Activated CD4-positive, CD25-positive, alpha-beta regulatory T cell treated with anti-CD3 and anti-CD28 coated beads, Interleukin-2, amount 50 U/mL, for 24 hours (primary cell): Measurements from ENCODE around the gene ADAM11.

Source experiments
- ATAC-seq, 2 donors: fragments of 150-1000 bp; cut with Tn5 transposase; one replicate each; pipeline ENCODE4 v1.10.0; 2021; ENCODE audit warnings: mild to moderate bottlenecking in 1 of 2, moderate library complexity in 1 of 2

Gene ADAM11

DNA sequence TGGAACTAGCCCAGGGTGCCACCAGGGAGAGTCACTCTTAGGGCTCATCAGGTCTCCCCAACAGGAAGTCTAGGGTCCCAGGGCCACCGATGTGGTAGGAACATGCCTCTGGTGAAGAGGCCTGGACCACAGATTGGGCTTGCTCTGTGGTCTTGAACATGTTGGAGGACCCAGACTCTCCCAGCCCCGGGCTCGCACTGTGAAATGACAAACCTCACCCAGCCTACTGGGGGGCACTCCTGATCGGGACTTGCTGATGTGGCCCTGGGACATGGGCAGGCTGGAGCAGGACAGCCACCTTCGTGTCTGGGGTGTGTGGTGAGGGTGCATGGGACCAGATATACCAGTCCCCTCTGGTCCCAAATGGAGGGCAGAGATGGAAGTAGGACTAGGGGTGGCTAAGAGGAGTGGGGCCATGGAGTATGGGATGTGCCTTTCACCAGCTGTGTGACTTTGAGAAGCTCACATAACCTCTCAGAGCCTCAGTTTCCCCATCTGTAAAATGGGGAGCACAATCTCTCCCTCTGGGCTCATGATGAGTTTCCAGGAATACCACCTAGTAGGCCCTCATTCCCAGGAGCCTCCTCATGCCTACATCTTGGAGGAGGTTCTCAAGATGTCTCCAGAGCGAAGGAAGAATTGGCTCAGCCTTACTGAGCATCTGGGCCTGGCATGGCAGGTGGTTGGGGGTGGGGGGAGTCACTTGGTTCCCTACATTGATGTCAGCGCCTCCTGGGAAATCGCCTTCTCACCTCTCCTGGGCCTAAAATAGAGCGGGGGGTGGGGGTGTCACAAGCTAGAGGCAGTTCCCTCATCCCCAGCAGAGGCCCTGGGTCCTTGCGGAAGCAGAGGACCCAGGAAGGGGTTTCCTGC is 1.5 kb upstream of the ADAM11 start:
- ATAC-seq: no peak

DNA sequence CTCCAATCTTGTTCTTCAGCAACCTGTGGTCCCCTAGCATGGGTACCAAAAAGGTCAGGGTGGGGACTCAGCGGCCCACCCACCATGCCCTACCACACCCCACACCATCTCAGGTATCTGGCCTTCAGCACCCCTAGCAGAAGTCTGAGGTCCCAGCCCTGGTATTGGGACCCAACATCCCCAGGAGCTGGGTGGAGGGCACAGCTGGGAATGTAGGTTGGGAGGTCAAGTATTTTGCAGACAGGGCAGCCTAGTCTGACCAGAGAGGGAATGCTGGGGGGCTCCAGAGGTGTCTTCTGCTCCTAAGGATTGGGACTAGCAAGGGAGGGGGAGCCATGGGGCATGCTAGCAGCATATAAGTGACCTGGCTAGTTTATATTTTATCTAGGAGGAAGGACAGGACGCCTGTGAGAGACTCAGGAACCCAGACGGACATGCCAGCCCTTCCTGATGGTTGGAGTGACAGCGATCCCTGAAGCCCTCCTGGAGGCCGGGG is 822 bp upstream of the ADAM11 start:
- ATAC-seq: no peak

DNA sequence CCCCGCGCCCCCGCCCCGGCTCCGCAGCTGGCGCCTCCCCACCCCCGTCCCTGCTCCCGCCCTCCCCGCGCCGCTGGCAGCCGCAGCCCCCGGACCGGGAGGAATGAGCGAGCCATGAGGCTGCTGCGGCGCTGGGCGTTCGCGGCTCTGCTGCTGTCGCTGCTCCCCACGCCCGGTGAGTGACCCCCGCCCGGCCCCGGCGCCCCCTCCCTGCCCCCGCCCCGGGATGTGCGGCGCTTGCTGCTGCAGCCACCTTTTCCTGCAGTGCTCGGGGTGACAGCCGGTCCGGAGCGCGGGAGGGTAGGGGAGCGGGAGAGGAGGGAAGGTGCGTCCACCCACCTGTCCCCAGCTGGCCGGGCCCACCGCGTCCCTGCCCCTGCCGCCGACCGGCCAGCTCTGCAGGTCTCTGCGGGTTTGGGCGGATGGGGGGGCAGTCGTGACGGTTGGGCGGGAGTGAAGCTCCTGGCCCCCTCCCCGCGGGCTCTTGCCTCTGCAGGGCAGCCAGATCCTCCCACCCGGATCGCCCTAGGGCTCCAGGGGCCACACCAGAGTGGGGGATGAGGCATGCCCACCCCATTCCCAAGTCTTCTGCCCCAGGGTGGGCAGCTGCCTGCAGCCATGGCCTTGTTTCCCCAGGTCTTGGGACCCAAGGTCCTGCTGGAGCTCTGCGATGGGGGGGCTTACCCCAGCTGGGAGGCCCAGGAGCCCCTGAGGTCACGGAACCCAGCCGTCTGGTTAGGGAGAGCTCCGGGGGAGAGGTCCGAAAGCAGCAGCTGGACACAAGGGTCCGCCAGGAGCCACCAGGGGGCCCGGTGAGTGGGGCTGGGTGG is 513 bp downstream of the ADAM11 start:
- ATAC-seq: peak in 1 of 2 donors; percentile 19

DNA sequence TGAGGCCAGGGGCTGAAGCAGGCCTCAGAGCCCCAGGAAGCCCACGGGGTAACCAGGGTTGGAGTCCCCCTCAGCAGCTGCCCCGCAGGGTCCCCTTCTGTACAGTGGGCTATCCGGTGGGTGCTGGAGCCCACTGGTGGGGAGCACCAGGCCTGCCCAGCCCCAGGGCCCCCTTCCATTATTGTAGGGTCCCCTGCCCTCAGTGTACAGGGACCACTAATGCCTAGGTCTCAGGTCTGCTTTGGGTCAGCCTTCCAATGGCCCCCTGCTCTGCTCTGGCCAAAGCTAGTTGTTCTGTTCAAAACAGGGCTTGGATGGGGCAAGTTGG is 1.1 kb downstream of the ADAM11 start:
- ATAC-seq: no peak

DNA sequence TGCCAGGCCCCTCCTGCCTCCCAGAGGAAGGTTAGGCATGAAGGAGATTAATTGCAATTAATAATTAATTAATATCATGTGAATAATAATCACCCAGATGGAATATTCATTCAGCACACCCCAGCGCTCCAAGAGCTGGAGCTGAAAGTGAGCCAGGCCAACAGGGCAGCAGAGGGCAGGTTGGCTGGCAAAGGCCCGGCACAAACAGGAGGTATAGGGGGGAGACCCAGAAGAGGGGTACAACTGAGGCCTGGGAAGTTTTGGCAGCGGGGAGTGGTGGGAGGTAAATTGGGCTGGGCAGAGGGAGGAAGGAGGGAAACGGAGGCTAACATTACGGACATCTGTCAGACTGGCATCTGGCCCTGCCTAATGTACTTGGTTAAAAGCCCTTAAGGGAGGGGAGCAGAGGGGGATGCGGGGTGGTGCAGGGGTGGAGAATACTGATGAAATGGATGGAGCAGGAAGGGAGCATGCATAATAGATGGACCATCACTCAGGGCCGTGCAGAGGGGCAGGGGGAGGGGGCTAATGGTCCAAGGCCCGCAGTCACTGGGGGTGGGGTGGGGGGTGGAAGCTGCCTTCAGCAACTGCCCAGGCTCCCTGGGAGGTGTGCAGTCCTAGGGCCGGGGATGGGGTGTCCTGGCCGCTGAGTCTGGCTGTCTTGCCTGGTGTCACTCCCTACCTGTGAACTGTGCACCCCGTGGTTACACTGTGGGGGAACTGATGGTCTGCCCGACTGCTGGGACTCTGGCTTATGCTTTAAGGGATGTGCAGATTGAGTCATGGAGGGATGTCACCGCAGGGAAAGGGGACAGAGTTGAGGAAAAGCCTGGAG is 1.9 kb downstream of the ADAM11 start:
- no peak for ATAC-seq

DNA sequence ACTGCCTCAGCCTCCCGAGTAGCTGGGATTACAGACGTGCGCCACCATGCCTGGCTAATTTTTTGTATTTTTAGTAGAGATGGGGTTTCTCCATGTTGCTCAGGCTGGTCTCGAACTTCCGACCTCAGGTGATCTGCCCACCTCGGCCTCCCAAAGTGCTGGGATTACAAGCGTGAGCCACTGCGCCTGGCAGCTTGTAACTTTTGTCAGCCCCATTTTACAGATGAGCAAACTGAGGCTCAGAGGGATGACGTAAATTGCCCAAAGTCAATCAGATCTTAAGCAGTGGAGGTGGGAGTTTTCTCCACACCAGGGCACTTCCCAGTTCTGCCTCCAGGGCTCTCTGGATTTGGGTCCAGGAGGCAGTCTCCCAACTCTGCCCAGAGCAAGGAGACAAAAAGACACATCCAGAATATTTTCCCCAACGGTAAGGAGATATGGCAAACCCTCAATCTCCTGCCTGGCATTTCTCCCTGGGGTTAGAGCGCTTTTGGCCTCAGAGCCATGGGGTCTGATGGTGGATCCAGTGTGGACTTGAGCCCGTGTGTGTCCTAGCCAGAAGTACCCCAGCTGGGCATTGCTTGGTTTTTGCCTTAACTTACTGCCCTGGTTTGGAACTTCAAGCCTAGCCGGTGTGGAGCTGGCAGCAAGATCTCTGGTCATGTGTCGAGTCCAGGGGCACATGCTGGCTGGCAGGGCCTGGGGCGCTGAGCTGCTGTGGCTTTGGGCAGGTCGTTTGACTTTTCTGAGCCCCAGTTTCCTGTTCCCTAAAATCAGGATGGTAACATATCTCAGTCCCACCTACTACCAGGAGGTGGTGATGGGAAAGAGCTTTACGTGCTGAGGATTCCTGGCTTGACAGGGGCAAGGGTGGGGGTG is 3.4 kb downstream of the ADAM11 start:
- no peak for ATAC-seq

DNA sequence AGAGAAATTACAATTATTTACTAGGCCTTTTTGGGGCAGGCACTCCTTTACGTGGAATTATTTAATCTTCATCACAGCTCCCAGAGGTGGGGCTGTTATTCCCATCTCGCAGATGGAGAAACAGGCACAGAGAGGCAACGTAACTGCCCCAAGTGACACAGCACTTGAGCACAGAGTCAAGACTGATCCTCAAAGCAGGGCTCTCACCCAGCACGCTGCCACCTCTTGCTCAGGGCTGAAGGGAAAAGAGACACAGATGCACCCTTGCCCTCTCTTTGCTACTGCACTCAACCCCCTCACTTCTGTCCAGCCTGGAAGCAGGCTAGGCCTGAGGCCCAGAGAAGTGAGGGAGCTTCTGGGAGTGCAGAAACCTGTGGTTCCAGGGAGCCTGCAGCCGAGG is 4.4 kb downstream of the ADAM11 start:
- ATAC-seq: no peak

DNA sequence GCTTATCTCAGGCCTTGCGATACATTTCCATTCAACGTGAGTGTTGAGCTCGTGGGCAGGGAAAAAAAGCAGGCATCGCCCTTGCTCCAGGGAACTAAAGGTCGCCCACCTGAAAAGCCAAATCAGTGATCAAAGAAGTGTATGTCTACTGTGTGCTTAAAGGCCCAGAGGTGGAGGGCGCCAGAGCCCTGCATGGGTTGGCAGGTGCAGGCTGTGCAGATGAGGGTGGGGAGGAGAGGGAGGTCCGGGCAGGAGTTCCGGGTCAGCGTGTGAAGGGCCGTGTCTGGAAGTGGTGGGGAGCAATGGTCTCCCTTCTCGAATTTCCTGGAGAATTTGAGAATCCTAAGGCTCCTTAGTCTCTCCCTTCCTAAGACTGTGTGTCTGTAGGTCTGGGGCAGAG is 7.2 kb downstream of the ADAM11 start:
- ATAC-seq: no peak

DNA sequence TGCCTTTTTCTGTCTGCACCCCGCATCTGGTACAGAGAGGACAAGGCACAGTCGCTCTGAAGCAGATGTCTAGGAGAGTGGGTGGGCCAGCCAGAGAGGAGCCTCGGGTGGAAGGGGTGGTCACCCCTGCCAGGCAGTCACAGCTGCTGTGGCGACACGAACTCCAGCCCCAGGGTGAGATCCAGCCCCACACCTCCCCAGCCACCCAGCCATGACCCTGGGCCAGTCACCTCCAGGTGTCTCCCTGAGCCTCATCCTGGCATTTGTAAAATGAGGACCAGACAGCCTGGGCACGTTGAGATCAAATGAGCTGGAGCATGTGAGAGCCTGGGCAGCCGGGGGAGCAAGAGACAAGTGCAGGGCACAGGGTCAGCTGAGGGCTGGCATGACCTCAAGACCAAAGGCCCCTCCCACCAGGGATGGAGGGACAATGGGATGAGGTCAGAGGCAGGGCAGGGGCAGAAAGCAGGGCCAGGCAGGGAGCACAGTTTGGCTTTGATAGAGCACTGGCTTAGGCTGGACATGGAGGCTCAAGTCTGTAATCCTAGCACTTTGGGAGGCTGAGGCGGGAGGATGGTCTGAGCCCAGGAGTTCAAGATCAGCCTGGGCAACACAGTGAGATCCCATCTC is 7.7 kb downstream of the ADAM11 start:
- no peak for ATAC-seq

DNA sequence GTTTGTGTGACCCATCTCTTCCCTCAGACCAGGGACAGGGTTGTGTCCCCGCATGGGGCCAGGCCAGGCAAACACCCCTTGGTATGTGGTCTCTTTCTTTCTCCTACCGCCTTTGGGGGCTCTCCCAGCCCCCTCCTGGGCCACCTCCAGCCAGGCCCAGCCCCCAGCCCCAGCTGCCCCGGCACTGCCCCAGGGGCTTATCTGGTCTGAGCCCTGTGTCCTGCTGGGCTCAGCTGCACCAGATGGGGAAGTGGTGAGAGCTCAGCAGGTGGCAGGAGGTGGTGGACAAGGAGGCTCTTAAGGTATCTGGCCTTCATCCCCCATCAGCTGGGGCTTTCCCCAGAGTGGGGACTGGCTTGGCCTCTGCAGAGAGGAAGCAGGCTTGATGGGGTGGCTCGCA is 8.7 kb downstream of the ADAM11 start:
- ATAC-seq: no peak

DNA sequence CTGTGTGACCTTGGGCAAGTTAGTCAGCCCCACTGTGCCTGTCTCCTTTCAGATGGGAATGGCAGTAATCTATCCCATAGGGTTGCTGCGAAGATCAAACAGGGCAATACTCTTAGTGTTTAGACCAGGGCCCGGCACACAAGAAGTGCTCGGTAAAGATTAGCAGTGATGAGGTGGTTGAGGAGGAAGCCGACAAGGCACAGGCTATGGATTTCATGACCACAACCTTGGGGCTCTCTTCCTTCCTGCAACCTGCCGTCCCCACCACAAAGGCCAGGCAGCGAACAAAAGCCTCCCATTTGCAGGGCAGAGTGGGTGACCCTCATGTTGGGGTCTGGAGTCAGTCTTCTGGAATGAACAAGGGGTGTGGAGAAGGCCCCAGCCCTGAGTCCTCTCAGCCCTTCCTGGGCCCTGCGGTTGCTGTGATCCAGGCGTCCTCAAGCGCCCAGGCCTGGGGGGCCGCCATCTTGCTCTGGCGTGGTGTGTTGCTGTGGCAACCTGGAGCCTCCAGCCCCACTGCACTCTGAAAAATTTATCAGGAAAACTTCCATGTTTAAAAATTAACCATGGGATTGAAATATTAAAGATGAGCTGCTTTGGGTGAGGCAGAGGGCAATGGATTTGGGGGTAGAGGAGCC is 9.8 kb downstream of the ADAM11 start:
- no peak for ATAC-seq

DNA sequence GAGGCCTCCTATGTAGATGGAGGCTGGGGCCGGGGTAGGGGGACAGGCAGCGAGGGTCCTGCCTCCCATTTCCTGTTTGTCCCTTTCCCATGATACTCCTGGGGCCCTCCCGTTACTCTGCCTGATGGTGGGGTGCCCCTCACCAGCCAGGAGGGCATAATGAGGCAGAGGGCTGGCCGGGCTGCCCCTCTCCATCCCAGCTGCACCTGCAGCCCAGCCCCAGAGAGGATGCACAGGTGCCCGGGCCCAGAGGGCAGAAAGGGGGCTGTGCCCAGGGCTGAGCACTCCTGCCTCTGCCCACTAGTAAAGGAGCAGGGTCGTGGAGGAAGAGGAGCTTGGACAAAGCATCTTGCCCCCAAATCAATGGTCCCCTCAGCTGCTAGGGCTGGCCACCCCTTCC is 10.4 kb downstream of the ADAM11 start:
- no peak for ATAC-seq

DNA sequence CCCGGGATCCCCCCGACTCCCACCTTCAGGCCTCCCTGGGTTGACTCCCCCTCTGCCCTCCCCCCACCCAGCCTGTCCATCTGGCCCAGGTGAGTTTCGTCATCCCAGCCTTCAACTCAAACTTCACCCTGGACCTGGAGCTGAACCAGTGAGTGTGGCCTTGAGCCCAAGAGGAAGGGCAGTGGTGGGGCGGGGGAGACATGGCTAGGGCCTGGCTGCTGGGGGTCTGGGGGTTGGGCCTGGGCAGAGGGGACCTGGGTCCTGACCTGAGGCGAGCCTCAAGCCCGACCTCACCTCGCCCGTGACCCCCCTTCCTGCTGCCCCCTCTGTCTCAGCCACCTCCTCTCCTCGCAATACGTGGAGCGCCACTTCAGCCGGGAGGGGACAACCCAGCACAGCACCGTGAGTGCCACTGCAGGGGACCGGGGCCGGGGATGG is 10.9 kb downstream of the ADAM11 start:
- ATAC-seq: no peak

DNA sequence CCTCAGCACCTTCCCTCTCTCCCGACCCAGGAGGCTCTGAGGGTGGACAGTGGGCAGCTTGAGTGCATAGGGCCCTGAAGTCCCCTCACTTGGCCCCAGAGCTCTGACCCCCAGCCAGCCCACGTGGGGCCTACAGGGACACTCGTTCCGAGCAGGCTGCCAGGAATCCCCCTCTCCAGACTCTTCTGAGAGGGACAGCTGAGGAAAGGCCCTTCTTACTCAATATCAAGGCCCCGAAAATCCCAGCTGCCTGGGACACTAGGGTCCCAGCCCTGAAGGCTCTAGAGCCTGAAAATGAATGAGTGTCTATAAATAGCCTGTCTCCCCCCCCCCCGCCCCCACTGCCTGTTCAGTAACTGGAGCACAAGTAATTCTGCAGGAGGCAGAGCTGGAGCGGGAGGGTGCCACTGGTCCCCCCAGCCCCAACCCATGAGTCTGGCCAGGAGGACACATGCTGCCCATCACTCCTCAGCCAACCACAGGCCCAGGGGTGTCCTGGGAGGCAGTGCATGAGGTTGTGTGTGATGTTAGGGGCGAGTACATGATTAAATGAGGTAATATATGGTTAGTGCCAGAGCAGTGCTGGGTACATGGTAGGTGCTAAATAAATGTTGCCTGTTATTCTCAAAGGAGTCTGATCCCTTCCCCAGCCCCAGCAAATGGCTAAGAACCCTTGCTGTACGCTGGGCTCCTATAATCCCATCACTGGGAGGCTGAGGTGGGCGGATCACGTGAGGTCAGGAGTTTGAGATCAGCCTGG is 11.6 kb downstream of the ADAM11 start:
- ATAC-seq: no peak

DNA sequence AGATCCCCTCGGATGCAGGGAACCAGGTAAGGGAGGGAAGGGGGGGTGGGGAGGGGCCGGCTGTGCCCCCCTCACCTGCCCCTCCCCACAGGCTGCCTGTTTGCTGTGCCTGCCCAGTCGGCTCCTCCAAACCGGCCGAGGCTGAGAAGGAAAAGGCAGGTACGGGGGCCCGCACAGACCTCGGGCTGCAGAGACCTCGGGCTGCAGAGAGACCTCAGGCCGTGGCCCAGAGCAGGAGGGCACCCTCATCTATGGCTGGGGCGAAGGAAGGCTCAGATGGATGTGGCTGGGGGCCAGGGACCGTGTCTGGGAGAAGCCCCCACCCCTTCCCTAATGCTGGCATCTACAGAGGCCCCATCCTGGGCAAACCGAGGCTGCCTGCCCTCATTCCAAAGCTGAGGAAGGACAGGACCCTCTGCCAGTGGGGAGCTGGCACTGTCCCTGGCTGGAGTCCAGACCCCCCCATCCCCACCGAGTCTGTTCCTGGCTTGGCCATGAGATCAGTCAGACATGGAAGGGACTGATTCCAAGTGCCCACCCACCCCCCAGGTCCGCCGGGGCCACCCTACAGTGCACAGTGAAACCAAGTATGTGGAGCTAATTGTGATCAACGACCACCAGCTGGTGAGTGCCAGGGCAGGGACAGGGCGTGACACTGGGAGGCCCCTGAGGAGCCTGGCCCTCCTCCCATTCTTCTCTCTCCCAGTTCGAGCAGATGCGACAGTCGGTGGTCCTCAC is 13.7 kb downstream of the ADAM11 start:
- ATAC-seq: no peak

DNA sequence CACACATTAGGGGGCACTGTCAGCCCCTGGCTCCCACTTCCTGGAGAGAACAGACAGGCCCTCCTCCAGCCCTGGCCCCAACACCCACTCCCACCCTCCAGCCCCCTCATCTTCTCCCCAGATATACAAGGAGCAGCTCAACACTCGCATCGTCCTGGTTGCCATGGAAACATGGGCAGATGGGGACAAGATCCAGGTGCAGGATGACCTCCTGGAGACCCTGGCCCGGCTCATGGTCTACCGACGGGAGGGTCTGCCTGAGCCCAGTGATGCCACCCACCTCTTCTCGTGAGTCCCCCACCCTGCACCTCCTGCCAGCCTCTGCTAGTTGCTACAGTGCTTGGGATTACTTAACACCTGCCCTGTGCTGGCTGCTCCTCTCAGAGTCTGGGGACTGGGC is 14.4 kb downstream of the ADAM11 start:
- ATAC-seq: no peak

DNA sequence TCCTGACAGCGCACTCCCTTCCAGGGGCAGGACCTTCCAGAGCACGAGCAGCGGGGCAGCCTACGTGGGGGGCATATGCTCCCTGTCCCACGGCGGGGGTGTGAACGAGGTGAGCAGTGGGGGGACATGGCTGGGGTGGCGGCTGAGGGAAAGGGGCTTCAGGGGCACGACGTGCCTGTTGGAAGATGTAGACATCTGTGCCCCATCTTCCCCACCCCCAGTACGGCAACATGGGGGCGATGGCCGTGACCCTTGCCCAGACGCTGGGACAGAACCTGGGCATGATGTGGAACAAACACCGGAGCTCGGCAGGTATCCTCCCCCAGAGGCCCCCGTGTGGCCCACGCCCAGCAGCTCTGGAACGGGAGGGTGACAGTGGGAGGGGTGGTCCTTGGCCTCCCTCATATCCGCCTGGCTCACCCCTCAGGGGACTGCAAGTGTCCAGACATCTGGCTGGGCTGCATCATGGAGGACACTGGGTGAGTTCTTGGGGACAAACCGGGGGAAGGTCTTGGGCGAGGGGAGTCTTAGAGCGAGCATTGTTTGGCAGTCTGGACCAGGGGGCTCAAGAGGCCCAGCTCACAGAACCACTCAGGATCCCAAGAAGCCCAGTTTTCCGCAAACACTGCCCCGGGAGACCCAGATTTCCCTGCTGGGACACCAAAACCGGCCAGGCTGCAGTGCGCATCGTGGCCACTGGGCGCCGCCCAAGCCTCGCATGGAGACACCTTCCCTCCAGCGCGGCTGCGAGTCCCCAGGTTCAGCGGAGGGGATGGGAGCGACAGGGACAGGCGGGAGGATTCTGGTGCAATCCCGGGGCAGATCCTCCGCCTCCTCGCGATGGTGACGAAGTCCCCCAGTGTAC is 15.7 kb downstream of the ADAM11 start:
- peak; percentile 28 to 42 for ATAC-seq

DNA sequence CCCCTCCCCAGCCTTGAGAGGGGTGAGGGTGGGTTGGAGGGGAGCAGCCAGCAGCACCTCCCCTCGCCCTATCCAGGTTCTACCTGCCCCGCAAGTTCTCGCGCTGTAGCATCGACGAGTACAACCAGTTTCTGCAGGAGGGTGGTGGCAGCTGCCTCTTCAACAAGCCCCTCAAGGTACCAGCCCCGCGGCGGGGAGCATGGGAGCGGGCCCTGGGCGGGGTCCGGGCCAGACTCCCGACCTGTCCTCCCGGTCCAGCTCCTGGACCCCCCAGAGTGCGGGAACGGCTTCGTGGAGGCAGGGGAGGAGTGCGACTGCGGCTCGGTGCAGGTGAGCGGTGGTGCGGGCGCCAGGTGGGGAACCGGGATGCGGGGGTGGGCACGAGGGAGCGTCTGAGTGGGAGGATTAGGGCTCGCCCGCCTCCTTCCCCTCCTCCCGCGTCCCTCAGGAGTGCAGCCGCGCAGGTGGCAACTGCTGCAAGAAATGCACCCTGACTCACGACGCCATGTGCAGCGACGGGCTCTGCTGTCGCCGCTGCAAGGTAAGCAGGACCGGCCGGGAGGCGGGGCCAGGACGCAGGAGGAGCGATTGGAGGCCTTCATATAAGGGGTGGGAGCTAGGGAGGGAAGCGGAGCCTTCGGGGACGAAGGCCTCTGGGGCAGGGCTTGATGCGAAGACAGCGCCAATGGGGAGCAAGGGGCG is 16.5 kb downstream of the ADAM11 start:
- ATAC-seq: peak; percentile 96 to 97
